Activated CD4-positive, alpha-beta T cell treated with anti-CD3 and anti-CD28 coated beads, Interleukin-2, amount 50 U/mL, for 4 hours (primary cell): ENCODE results near the gene CUEDC1.

ENCODE experiments used
- DNase-seq, 2 experiments: peaks; one replicate each; pipeline ENCODE4 v3.0.0-alpha.2; 2020

Gene CUEDC1

GRCh38 chr17:57957120-57957850, 2.1 kb upstream of the CUEDC1 start:
- no peak for DNase-seq

GRCh38 chr17:57956291-57957119, 1.3 kb upstream of the CUEDC1 start:
- peak; percentile 17 to 18 for DNase-seq

- no peak for DNase-seq
Measured at GRCh38 chr17:57954397-57955182, 622 bp downstream of the CUEDC1 start.

GRCh38 chr17:57953705-57954396, 1.4 kb downstream of the CUEDC1 start:
- no peak for DNase-seq

GRCh38 chr17:57953219-57953618, 2.0 kb downstream of the CUEDC1 start:
- DNase-seq: no peak

GRCh38 chr17:57949649-57950048, 5.6 kb downstream of the CUEDC1 start:
- DNase-seq: no peak

GRCh38 chr17:57948555-57949420, 6.4 kb downstream of the CUEDC1 start:
- DNase-seq: no peak

GRCh38 chr17:57948169-57948554, 7.0 kb downstream of the CUEDC1 start:
- DNase-seq: no peak

GRCh38 chr17:57947369-57947768, 7.8 kb downstream of the CUEDC1 start:
- DNase-seq: no peak

GRCh38 chr17:57946798-57947358, 8.3 kb downstream of the CUEDC1 start:
- peak in 1 of 2 experiments; percentile 4 for DNase-seq

GRCh38 chr17:57945996-57946797, 9.0 kb downstream of the CUEDC1 start:
- no peak for DNase-seq

- no peak for DNase-seq
Measured at GRCh38 chr17:57944908-57945307, 10.3 kb downstream of the CUEDC1 start.

GRCh38 chr17:57943645-57944044, 11.6 kb downstream of the CUEDC1 start:
- DNase-seq: no peak

GRCh38 chr17:57943140-57943539, 12.1 kb downstream of the CUEDC1 start:
- no peak for DNase-seq

GRCh38 chr17:57941384-57942370, 13.5 kb downstream of the CUEDC1 start:
- no peak for DNase-seq

- peak in 1 of 2 experiments; percentile 17 for DNase-seq
Measured at GRCh38 chr17:57940653-57941329, 14.4 kb downstream of the CUEDC1 start.

GRCh38 chr17:57940231-57940630, 15.0 kb downstream of the CUEDC1 start:
- DNase-seq: no peak

GRCh38 chr17:57939797-57940196, 15.4 kb downstream of the CUEDC1 start:
- DNase-seq: peak; percentile 32 to 38
